ENCODE measurements around the gene ESYT2.

DNA sequence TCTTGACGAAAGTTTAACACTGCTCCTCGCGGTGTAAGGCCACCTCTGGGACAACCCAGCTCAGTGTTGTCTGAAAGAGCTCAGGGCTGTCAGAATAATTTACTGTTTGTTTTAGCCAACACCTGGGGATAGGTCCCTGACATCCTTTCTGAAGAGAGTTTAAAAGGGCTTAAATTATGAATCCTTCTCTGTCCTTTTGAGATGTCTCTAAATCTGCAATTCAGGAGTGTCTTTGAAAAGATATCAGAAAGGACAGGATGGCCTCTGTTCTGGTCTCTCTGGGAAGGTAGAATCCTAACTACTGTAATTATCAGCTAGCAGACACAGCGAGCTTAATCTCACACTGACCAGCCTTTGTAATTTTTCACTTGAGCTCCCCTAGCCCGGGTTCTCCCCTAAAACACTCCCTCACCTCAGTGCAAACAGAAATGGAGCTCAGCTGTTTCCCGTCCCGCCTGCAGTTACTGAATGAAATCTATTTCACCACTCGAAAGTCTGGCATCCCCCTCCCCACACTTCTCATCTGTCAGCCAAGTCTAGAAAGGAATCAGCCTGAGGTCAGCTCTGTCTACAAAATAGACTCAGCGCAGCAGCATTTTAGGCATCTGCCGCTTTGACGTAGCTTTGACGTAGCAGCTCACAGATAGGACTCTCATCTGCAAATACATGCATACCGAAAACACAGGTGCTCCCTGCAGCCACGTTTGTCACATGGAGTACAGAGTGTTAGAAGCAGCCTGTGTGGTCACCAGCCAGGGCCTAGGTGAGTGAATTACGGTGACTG lies 31.9 kb upstream of the ESYT2 start:
- TF ChIP-seq POLR2A (IDR thresholded peaks at IDR 0.05) (no peak), EP300 (IDR thresholded peaks at IDR 0.05) (no peak)
- TF ChIP-seq, protein P1, sequence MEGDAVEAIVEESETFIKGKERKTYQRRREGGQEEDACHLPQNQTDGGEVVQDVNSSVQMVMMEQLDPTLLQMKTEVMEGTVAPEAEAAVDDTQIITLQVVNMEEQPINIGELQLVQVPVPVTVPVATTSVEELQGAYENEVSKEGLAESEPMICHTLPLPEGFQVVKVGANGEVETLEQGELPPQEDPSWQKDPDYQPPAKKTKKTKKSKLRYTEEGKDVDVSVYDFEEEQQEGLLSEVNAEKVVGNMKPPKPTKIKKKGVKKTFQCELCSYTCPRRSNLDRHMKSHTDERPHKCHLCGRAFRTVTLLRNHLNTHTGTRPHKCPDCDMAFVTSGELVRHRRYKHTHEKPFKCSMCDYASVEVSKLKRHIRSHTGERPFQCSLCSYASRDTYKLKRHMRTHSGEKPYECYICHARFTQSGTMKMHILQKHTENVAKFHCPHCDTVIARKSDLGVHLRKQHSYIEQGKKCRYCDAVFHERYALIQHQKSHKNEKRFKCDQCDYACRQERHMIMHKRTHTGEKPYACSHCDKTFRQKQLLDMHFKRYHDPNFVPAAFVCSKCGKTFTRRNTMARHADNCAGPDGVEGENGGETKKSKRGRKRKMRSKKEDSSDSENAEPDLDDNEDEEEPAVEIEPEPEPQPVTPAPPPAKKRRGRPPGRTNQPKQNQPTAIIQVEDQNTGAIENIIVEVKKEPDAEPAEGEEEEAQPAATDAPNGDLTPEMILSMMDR (IDR thresholded peaks at IDR 0.05), result no peak
